ENCODE results near the gene ZCCHC14. TPM values are rescaled to one million over a fixed set of nuclear protein-coding genes. Genes with fewer than 3 reads are reported as not detected.

The ZCCHC14 gene
- total and polyA plus RNA-seq, 2 of the 13 experiments (the other 11 are each of a cell fraction or from before 2014, with no cell fraction given), result 12.4 to 12.5 TPM

DNA sequence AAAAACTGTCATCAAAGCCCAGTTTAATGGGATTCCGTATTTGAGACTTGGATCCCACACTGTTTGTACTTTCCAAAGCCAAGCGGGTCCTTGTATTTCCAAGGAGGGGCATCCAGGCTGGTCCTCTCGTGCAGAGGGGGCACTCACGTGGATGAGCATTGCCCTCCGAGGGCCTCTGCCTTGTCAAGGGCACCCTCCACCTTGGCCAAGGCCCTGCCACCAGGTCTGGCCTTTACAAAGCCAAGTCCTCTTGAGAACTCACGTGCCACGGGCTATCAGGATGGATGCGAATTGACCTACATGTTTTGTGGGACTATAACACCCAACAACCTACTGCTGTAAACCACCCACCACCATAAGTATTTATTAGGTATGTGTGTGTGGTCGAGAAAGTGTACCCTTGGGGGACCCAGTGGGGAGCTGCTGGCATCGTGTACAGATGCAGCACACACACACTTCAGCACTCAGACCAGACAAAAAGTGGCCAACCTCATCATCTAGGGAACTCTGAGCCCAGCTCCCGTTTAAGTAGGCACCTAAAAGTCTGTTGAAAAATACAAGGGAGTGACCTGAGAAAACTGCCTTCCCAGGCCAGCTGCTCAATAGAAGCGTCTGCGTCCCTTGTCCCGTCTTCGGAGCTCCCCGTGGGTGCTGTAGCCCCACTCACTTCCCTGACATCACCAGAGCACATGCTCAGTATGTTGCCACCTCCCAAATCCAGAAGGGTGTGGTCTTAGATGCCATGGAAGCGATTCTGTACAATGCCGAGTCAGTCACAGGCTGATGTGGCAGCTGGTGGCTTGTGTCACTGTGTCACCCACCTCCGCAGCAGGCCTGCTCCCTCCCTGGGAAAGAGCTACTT is 87.8 kb downstream of the ZCCHC14 start:
- ATAC-seq (peak; percentile 36), DNase-seq (ENCODE audit: low spot score) (no peak), FAIRE-seq (no peak)
- 96% methylated on average over 19 of the region's 19 CpGs for WGBS (ENCODE audit: low lambda C conversion rate)
- no peaks in the 10 kb centered on the region for H3K27me3 ChIP-seq (ENCODE audit: control insufficient read depth in 1 of 2, insufficient read depth in 2 of 2, low read length in 2 of 2)
- H3K4me3 ChIP-seq (replicated peaks in 1 of 3; ENCODE audit: insufficient read depth in 1 of 3, low read depth in 2 of 3, low read length in 3 of 3), result no peak overlapping the region
- no peaks in the 10 kb centered on the region for H3K9me3 ChIP-seq (ENCODE audit: low read length)
- peaks cover 7% of the 10 kb centered on the region; the same call in 1 of the 2 replicates for H4K20me1 ChIP-seq (ENCODE audit: insufficient read depth, low read length)
- ChIA-PET POLR2A (interaction anchor here (1.0 to 3.0 kb wide), 4 partner anchors 10 to 88 kb away, joined by 3 to 16 read pairs (median 3); partner anchors contain the start of genes C16orf95 and FBXO31), CTCF (ENCODE audit: low intra/inter-chr PET ratio, low total read pairs) (no interaction called here)
- no TSS peak for BruUV-seq (replicated peaks)
- H2AFZ ChIP-seq (ENCODE audit: low read length), result no peak overlapping the region
- H3K36me3 ChIP-seq (replicated peaks in 1 of 2; ENCODE audit: control insufficient read depth in 1 of 2, insufficient read depth in 2 of 2, low read length in 2 of 2), result peaks cover 19 to 66% of the 10 kb centered on the region in 2 experiments
- H3K27ac ChIP-seq (ENCODE audit: extremely low read length, insufficient read depth, low read length), result no peak overlapping the region
- no peak overlapping the region for H3K9ac ChIP-seq (ENCODE audit: insufficient read depth, low read depth, low read length)
- no peaks in the 10 kb centered on the region for H3K79me2 ChIP-seq (ENCODE audit: insufficient read depth, low read length)
- intact Hi-C loops (cut with micrococcal nuclease; ENCODE audit: unreplicated experiment), result no loop called here
- in situ Hi-C loops (cut with HindIII; ENCODE audit: extremely low pct_ligation_motif_present, low pct_unique_long_range_greater_than_20kb), result no loop called here
- H3K4me1 ChIP-seq (ENCODE audit: insufficient read depth, low read length), result no peaks in the 10 kb centered on the region
- H3K4me2 ChIP-seq (ENCODE audit: low read depth, low read length), result no peak overlapping the region
- TF ChIP-seq NONO (IDR thresholded peaks at IDR 0.05), result no peak
- no peak for TF ChIP-seq NONO (CRISPR knock-in tag; conservative IDR thresholded peaks at IDR 0.05)
- TF ChIP-seq, protein P1, sequence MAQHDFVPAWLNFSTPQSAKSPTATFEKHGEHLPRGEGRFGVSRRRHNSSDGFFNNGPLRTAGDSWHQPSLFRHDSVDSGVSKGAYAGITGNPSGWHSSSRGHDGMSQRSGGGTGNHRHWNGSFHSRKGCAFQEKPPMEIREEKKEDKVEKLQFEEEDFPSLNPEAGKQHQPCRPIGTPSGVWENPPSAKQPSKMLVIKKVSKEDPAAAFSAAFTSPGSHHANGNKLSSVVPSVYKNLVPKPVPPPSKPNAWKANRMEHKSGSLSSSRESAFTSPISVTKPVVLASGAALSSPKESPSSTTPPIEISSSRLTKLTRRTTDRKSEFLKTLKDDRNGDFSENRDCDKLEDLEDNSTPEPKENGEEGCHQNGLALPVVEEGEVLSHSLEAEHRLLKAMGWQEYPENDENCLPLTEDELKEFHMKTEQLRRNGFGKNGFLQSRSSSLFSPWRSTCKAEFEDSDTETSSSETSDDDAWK (CRISPR knock-in tag; IDR thresholded peaks at IDR 0.05), result no peak
- TF ChIP-seq NAIF1 (CRISPR knock-in tag; IDR thresholded peaks at IDR 0.05; ENCODE audit: borderline replicate concordance), result no peak
- TF ChIP-seq, protein P2, sequence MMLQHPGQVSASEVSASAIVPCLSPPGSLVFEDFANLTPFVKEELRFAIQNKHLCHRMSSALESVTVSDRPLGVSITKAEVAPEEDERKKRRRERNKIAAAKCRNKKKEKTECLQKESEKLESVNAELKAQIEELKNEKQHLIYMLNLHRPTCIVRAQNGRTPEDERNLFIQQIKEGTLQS (CRISPR knock-in tag; IDR thresholded peaks at IDR 0.05), result no peak
- TF ChIP-seq ZNF549 (CRISPR knock-in tag; IDR thresholded peaks at IDR 0.05), result no peak
- TF ChIP-seq IKZF1 (IDR thresholded peaks at IDR 0.05), result no peak
- TF ChIP-seq ZNF24 (IDR thresholded peaks at IDR 0.05), result no peak
- TF ChIP-seq, protein P3, sequence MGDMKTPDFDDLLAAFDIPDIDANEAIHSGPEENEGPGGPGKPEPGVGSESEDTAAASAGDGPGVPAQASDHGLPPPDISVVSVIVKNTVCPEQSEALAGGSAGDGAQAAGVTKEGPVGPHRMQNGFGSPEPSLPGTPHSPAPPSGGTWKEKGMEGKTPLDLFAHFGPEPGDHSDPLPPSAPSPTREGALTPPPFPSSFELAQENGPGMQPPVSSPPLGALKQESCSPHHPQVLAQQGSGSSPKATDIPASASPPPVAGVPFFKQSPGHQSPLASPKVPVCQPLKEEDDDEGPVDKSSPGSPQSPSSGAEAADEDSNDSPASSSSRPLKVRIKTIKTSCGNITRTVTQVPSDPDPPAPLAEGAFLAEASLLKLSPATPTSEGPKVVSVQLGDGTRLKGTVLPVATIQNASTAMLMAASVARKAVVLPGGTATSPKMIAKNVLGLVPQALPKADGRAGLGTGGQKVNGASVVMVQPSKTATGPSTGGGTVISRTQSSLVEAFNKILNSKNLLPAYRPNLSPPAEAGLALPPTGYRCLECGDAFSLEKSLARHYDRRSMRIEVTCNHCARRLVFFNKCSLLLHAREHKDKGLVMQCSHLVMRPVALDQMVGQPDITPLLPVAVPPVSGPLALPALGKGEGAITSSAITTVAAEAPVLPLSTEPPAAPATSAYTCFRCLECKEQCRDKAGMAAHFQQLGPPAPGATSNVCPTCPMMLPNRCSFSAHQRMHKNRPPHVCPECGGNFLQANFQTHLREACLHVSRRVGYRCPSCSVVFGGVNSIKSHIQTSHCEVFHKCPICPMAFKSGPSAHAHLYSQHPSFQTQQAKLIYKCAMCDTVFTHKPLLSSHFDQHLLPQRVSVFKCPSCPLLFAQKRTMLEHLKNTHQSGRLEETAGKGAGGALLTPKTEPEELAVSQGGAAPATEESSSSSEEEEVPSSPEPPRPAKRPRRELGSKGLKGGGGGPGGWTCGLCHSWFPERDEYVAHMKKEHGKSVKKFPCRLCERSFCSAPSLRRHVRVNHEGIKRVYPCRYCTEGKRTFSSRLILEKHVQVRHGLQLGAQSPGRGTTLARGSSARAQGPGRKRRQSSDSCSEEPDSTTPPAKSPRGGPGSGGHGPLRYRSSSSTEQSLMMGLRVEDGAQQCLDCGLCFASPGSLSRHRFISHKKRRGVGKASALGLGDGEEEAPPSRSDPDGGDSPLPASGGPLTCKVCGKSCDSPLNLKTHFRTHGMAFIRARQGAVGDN (CRISPR knock-in tag; IDR thresholded peaks at IDR 0.05), result peak; percentile 5; the same call in 1 of the 2 replicates
- TF ChIP-seq EEA1 (CRISPR knock-in tag; IDR thresholded peaks at IDR 0.05; ENCODE audit: borderline replicate concordance), result 0 out of 2 replicates have a peak, but pooled peaks have one; percentile 31
- 0 out of 2 replicates have a peak, but pooled peaks have one; percentile 20 for TF ChIP-seq TGIF2 (CRISPR knock-in tag; IDR thresholded peaks at IDR 0.05)
- peak; percentile 88 for TF ChIP-seq SAFB2 (CRISPR knock-in tag; IDR thresholded peaks at IDR 0.05; ENCODE audit: borderline replicate concordance, low read depth)
- TF ChIP-seq POLR2AphosphoS5 (IDR thresholded peaks at IDR 0.05; ENCODE audit: low read depth, low read length), result peak; percentile 54
- TF ChIP-seq POLR2G (IDR thresholded peaks at IDR 0.05; ENCODE audit: low read depth, low read length), result peak; percentile 75; the same call in 1 of the 2 replicates
- TF ChIP-seq, protein P4, sequence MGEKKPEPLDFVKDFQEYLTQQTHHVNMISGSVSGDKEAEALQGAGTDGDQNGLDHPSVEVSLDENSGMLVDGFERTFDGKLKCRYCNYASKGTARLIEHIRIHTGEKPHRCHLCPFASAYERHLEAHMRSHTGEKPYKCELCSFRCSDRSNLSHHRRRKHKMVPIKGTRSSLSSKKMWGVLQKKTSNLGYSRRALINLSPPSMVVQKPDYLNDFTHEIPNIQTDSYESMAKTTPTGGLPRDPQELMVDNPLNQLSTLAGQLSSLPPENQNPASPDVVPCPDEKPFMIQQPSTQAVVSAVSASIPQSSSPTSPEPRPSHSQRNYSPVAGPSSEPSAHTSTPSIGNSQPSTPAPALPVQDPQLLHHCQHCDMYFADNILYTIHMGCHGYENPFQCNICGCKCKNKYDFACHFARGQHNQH (CRISPR knock-in tag; IDR thresholded peaks at IDR 0.05), result no peak
- TF ChIP-seq PAF1 (CRISPR knock-in tag; IDR thresholded peaks at IDR 0.05), result peak; percentile 94
- TF ChIP-seq MED1 (CRISPR knock-in tag; IDR thresholded peaks at IDR 0.05), result 0 out of 2 replicates have a peak, but pooled peaks have one; percentile 7
- peak; percentile 38 to 53; a peak in 3 of 4 replicates for TF ChIP-seq POLR2A (IDR thresholded peaks at IDR 0.05; ENCODE audit: insufficient read depth in 1 of 2, low read depth in 2 of 2, low read length in 2 of 2)

Measured in HepG2 (cell line).